Erythroblast (primary cell): ENCODE data around the gene CCDC106.

Experiments
- GATA1 ChIP-seq: IDR thresholded peaks from 2 replicates; pipeline ENCODE4 v1.6.1; 2011; ENCODE audit warnings: low read depth, mild to moderate bottlenecking, control low read depth, low read length, moderate library complexity
- POLR2A ChIP-seq: IDR thresholded peaks from 2 replicates; pipeline ENCODE4 v1.6.1; 2011; ENCODE audit warnings: mild to moderate bottlenecking, low read length

DNA sequence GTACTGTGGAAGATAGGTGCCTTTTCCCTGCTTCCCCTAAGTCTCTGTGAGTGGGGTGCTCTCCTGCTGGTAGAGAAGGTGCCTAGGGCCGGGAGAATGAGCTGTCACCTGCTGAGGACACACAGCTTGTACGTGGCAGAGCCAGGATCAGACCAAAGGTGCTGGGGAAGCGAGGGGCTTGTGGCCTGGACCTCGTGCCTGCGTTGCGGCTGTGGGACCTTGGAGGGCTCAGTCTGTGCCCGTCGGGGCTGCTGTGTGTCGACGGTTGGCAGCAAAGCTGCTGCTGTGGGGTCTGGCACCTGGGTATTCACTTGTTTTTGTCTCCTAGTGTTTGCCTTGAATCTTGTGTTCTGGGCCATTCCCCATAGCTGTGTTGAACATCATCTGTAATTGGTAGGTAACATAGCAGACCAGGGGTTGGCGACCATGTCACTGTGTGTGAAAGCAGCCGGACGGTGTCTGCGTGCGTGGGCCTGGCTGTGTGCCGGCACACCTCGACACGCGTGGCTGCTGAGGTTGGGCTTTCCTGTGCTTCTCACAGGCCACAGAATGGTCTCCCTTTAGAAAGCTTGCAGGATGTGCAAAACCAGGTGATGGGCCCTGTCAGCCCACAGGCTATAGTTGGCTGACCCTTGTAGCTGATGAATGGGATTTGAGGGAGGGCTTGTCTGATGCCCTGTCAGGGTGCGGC lies 16.0 kb downstream of the CCDC106 start:
- no peak for TF ChIP-seq POLR2A
- TF ChIP-seq GATA1 = no peak
